ENCODE data around the gene PF4V1. TPM values are rescaled to one million over a fixed set of nuclear protein-coding genes. Genes with fewer than 3 reads are reported as not detected.

The PF4V1 gene
- total and polyA plus RNA-seq, 12 donors = 0.72 TPM; not detected in 11

GRCh38 chr4:73832651-73833237 lies 20.4 kb upstream of the PF4V1 start:
- no peaks in the 10 kb centered on the region for H3K9me3 ChIP-seq (replicated peaks in 1 of 3)
- TF ChIP-seq POLR2A (IDR thresholded peaks at IDR 0.05) (no peak), CTCF (IDR thresholded peaks at IDR 0.05) (no peak)
- intact Hi-C loops (cut with DNase I) = no loop called here

GRCh38 chr4:73836373-73837279 lies 16.5 kb upstream of the PF4V1 start, which contains the start of gene CXCL6:
TSS of gene CXCL6 (plus strand) at chr4:73836678. CDS start at chr4:73836751, 73 bp downstream.
- intact Hi-C loops (cut with DNase I) = no loop called here
- TF ChIP-seq POLR2A (IDR thresholded peaks at IDR 0.05) = no peak
- no peak for TF ChIP-seq CTCF (IDR thresholded peaks at IDR 0.05)
- peak within 1 kb of the TSS in 1 of 4 donors; percentile 35 for H3K4me3 ChIP-seq
- H3K9me3 ChIP-seq (replicated peaks in 1 of 3) = no peaks in the 10 kb centered on the region
- no peaks in the 10 kb centered on the region for H3K4me1 ChIP-seq (replicated peaks in 1 of 2)
- WGBS, 4 donors = 5 to 10% (median 7%) methylated on average over 16 to 41 of the region's 41 CpGs
- no peaks in the 10 kb centered on the region for H3K36me3 ChIP-seq (replicated peaks in 1 of 2)
- peaks cover 24% of the 10 kb centered on the region for H3K27me3 ChIP-seq
- peak in 1 of 7 donors; percentile 50 for DNase-seq
- H3K27ac ChIP-seq = no peak within 1 kb of the TSS

More at GRCh38 chr4:73832651-73833237, 20.4 kb upstream of the PF4V1 start:
- WGBS, 4 donors = 76 to 85% (median 82%) methylated on average over 1 of the region's 1 CpG
- Histone ChIP-seq H3K4me1 (replicated peaks in 1 of 2) (no peaks in the 10 kb centered on the region), H3K27ac (no peak overlapping the region), H3K36me3 (replicated peaks in 1 of 2) (no peaks in the 10 kb centered on the region), H3K27me3 (peaks cover 7% of the 10 kb centered on the region), H3K4me3 (no peak overlapping the region)
- no peak for DNase-seq

GRCh38 chr4:73839071-73839470 lies 14.0 kb upstream of the PF4V1 start:
- H3K4me3 ChIP-seq = no peak overlapping the region
- no peaks in the 10 kb centered on the region for H3K4me1 ChIP-seq (replicated peaks in 1 of 2)
- 74 to 82% (median 76%) methylated on average over 5 of the region's 5 CpGs for WGBS, 4 donors
- no peak overlapping the region for H3K27ac ChIP-seq
- no peak for TF ChIP-seq CTCF (IDR thresholded peaks at IDR 0.05)
- TF ChIP-seq POLR2A (IDR thresholded peaks at IDR 0.05) = no peak
- peaks cover 24% of the 10 kb centered on the region for H3K27me3 ChIP-seq
- no peak for DNase-seq
- intact Hi-C loops (cut with DNase I) = no loop called here
- no peaks in the 10 kb centered on the region for H3K36me3 ChIP-seq (replicated peaks in 1 of 2)
- H3K9me3 ChIP-seq (replicated peaks in 1 of 3) = no peaks in the 10 kb centered on the region

GRCh38 chr4:73839715-73840114 lies 13.4 kb upstream of the PF4V1 start:
- TF ChIP-seq CTCF (IDR thresholded peaks at IDR 0.05) (no peak), POLR2A (IDR thresholded peaks at IDR 0.05) (no peak)
- intact Hi-C loops (cut with DNase I) = no loop called here
- Histone ChIP-seq H3K4me3 (no peak overlapping the region), H3K36me3 (replicated peaks in 1 of 2) (no peaks in the 10 kb centered on the region), H3K27ac (no peak overlapping the region), H3K4me1 (replicated peaks in 1 of 2) (no peaks in the 10 kb centered on the region), H3K9me3 (replicated peaks in 1 of 3) (no peaks in the 10 kb centered on the region), H3K27me3 (peaks cover 24% of the 10 kb centered on the region)
- 78 to 92% (median 86%) methylated on average over 3 of the region's 3 CpGs for WGBS, 4 donors
- no peak for DNase-seq

All from adrenal gland (tissue), 12 donors.